ENCODE data around the gene CAD.

Gene CAD

GRCh38 chr2:27221166-27221565, 4.0 kb downstream of the CAD start:
- FAIRE-seq (no peak), DNase-seq (ENCODE audit: extremely low spot score, insufficient read length, low read depth) (no peak)

DNA sequence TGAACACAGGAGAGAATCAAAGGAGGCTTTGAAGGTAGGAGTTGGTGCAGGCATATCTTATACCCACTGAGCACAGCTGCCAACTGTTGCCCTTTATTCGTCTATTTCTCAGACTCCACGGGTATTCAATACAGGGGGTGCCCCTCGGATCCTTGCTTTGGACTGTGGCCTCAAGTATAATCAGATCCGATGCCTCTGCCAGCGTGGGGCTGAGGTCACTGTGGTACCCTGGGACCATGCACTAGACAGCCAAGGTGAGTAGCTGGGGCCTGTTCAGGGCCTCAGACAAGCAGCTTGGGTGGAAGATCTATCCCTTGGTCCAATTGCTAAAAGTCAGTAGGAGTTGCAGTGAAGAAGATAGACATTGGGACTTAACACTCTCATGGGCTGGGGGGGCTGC, 5.2 kb downstream of the CAD start:
- FAIRE-seq (no peak), DNase-seq (ENCODE audit: extremely low spot score, insufficient read length, low read depth) (no peak)

GRCh38 chr2:27223416-27223815, 6.2 kb downstream of the CAD start:
- no peak for FAIRE-seq
- DNase-seq (ENCODE audit: extremely low spot score, insufficient read length, low read depth) = no peak

GRCh38 chr2:27225526-27225925, 8.4 kb downstream of the CAD start:
- DNase-seq (ENCODE audit: extremely low spot score, insufficient read length, low read depth) = no peak
- FAIRE-seq = no peak

DNA sequence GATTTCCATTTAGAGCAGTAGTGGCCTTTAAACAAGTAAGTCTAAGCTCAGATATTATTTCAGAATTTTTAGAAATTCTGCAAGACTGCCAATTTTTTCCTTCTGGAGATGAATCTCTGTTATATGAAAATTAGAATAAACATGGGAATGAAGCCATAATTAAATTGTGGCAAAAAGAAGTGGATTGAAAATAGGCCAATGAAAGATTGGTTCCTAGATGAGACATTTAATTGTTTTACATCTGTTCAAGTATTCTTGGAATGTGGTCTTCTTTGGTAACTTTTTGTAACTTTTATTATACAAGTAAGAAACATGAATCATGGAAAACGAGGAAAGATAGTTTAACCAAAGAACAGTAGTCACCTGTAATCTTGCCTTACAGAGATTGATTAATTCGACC, 10.3 kb downstream of the CAD start:
- FAIRE-seq (no peak), DNase-seq (ENCODE audit: extremely low spot score, insufficient read length, low read depth) (no peak)

DNA sequence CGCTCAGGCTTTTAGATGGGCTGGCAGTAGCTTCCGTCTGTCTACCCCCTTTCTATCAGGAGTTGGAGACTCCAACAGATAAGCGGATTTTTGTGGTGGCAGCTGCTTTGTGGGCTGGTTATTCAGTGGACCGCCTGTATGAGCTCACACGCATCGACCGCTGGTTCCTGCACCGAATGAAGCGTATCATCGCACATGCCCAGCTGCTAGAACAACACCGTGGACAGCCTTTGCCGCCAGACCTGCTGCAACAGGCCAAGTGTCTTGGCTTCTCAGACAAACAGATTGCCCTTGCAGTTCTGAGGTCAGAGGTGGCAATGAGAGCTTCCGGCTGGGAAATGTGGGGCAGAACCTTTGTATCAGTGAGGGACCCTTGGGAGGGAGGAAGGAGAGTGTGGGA, 14.8 kb downstream of the CAD start:
- FAIRE-seq = no peak
- DNase-seq (ENCODE audit: extremely low spot score, insufficient read length, low read depth) = no peak

GRCh38 chr2:27233341-27233740, 16.2 kb downstream of the CAD start:
- FAIRE-seq = no peak
- DNase-seq (ENCODE audit: extremely low spot score, insufficient read length, low read depth) = no peak

DNA sequence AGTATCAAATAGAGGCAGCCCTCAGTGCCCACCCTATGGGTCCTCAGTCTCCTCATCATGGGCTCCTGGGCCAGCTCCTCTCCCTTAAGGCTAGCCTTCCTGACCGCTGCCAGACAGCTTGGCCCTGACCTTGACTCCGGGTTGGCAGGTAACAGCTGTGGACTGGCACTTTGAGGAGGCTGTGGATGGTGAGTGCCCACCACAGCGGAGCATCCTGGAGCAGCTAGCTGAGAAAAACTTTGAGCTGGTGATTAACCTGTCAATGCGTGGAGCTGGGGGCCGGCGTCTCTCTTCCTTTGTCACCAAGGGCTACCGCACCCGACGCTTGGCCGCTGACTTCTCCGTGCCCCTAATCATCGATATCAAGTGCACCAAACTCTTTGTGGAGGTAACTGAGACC, 19.0 kb downstream of the CAD start:
- FAIRE-seq (no peak), DNase-seq (ENCODE audit: extremely low spot score, insufficient read length, low read depth) (no peak)

GRCh38 chr2:27236626-27237025, 19.5 kb downstream of the CAD start:
- DNase-seq (ENCODE audit: extremely low spot score, insufficient read length, low read depth) (no peak), FAIRE-seq (no peak)

- no peak for DNase-seq (ENCODE audit: extremely low spot score, insufficient read length, low read depth)
Observed at GRCh38 chr2:27237341-27237945, 20.3 kb downstream of the CAD start.

GRCh38 chr2:27238976-27239375, 21.8 kb downstream of the CAD start:
- FAIRE-seq (no peak), DNase-seq (ENCODE audit: extremely low spot score, insufficient read length, low read depth) (no peak)

More at GRCh38 chr2:27237341-27237945, 20.3 kb downstream of the CAD start:
- FAIRE-seq = no peak

DNA sequence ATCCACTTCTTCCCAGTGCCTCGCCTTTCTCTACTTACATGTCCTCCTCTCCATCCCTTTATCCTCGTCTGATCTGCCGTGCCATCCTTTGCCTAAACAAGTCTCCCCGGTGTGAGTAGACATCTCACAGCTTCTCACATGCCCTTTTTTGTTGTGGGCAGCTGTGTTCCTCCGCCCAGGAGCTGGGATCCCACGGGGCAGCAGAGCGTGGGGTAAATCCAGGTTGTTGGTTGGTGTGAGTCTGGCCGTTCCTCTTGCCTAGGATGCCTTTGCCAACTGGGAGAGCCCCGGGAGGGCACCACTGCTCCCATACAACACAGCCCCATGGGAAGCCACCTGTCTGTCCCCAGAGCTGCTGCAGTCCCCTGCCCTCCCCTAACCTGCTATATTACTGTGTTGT, 23.2 kb downstream of the CAD start:
- no peak for DNase-seq (ENCODE audit: extremely low spot score, insufficient read length, low read depth)
- no peak for FAIRE-seq

DNA sequence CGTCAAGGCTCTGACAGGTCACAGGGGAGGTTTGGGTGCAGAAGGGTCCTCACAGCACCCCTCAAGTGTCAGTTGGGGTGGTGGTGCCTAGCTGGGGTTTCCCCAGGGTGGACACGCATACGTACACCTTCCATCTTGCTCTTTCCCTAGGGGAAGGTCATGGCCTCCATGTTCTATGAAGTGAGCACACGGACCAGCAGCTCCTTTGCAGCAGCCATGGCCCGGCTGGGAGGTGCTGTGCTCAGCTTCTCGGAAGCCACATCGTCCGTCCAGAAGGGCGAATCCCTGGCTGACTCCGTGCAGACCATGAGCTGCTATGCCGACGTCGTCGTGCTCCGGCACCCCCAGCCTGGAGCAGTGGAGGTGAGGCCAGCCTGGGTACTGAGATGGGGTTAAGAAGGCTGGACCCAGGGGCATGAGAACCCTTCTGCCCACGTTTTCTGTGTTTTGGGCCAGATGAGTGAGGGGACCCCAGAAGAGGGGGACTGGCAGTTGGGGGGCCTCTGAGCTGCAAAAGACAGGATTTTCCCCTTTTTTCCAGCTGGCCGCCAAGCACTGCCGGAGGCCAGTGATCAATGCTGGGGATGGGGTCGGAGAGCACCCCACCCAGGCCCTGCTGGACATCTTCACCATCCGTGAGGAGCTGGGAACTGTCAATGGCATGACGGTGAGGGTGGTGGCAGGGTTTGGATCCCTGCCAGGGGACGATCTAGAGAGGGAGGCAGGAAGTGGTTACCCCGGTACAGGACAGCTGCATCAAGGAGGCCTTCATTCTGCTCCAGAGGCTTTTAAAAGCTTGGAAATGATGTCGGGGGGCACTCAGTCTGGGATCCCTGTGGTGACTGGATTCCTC, 24.8 kb downstream of the CAD start:
- FAIRE-seq = no peak
- DNase-seq (ENCODE audit: extremely low spot score, insufficient read length, low read depth) = no peak

- FAIRE-seq = no peak
- no peak for DNase-seq (ENCODE audit: extremely low spot score, insufficient read length, low read depth)
Observed at GRCh38 chr2:27242614-27242951, 25.4 kb downstream of the CAD start.

GRCh38 chr2:27243391-27244130, 26.4 kb downstream of the CAD start:
- DNase-seq (ENCODE audit: extremely low spot score, insufficient read length, low read depth) (no peak), FAIRE-seq (no peak)

DNA sequence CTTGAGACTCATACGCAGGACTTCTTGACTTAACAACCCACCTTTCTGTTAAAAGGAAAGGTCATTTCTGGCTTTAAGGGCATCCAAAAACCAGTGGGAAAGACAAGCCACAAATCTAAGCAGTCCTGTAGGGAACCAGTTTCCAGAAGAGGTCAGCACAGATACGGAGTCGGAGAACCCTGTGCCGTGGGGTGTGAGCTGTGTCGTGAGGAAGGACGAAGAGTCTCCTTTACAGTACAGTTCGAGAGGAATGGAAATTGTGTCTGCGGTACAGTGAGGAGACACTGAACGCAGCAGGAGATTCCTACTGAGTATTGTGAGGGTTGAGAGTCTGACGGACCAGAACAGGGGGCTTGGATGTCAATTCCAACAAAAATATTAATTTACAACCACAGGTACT, 27.9 kb downstream of the CAD start:
- no peak for FAIRE-seq
- DNase-seq (ENCODE audit: extremely low spot score, insufficient read length, low read depth) = no peak

GRCh38 chr2:27245626-27246025, 28.5 kb downstream of the CAD start:
- no peak for FAIRE-seq

DNA sequence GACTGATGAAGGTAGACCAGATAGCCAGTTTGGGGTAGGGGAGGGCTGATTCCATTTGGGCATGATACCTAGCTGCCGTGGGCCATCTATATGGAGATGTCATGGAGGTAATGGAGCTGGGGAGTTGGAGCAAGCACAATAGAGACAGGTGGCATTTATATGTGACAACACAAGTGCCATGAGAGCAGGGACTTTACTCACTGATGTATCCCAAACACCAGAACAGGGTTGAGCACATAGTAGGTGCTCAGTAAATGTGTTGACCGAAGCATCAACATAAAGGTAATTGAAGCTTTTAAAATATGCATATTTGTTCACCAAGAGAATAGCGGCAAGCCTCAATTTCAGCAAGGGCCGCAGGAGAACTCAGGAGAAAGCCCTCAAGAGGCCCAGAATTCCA, 30.7 kb downstream of the CAD start:
- FAIRE-seq (no peak), DNase-seq (ENCODE audit: extremely low spot score, insufficient read length, low read depth) (no peak)

More at GRCh38 chr2:27245626-27246025, 28.5 kb downstream of the CAD start:
- DNase-seq (ENCODE audit: extremely low spot score, insufficient read length, low read depth) = no peak

GRCh38 chr2:27249159-27249890, 32.2 kb downstream of the CAD start:
- FAIRE-seq (no peak), DNase-seq (ENCODE audit: extremely low spot score, insufficient read length, low read depth) (no peak)

- FAIRE-seq (no peak), DNase-seq (ENCODE audit: extremely low spot score, insufficient read length, low read depth) (no peak)
Observed at GRCh38 chr2:27249891-27250651, 32.9 kb downstream of the CAD start.

Measured in GM18507 (cell line).